RWPE2 (cell line): ENCODE results near the gene SPATA2L.
A peak's percentile ranks its signal among the peaks of the same experiment; 100 is the strongest.

Experiments
- ATAC-seq: fragments of 200-7000 bp; cut with Tn5 transposase; 3 replicates; pipeline ENCODE4 v1.9.1; 2021; ENCODE audit warnings: low read depth
- DNase-seq: peaks from one replicate; pipeline ENCODE4 v3.0.0-alpha.2; 2020; ENCODE audit warnings: low spot score
- H3K27ac ChIP-seq: fragments of 450-650 bp; 2 replicates; pipeline ENCODE4 v1.5.1; 2017; ENCODE audit warnings: mild to moderate bottlenecking; ENCODE audit not compliant: poor library complexity, severe bottlenecking
- H3K27me3 ChIP-seq: fragments of 250-450 bp; sonication (Bioruptor Pico); 2 replicates; pipeline ENCODE4 v1.5.1; 2021; ENCODE audit warnings: mild to moderate bottlenecking, moderate library complexity; ENCODE audit not compliant: insufficient read depth, poor library complexity, severe bottlenecking
- H3K36me3 ChIP-seq: fragments of 250-450 bp; sonication (Bioruptor Pico); 2 replicates; pipeline ENCODE4 v1.5.1; 2020; ENCODE audit warnings: low read depth, mild to moderate bottlenecking, moderate library complexity
- H3K4me1 ChIP-seq: fragments of 250-450 bp; sonication (Bioruptor Pico); 2 replicates; pipeline ENCODE4 v1.5.1; 2021; ENCODE audit warnings: mild to moderate bottlenecking, moderate library complexity; ENCODE audit not compliant: insufficient read depth, poor library complexity, severe bottlenecking
- H3K4me3 ChIP-seq: fragments of 250-450 bp; sonication (Bioruptor Pico); 2 replicates; pipeline ENCODE4 v1.5.1; 2021; ENCODE audit warnings: mild to moderate bottlenecking, moderate library complexity; ENCODE audit not compliant: severe bottlenecking
- H3K9me3 ChIP-seq: fragments of 250-450 bp; sonication (Bioruptor Pico); 2 replicates; pipeline ENCODE4 v1.5.1; 2021; ENCODE audit warnings: mild to moderate bottlenecking, moderate library complexity; ENCODE audit not compliant: severe bottlenecking
- CTCF ChIP-seq: fragments of 450-650 bp; IDR thresholded peaks from one replicate; pipeline ENCODE4 v1.5.1; 2017; ENCODE audit warnings: mild to moderate bottlenecking, moderate library complexity; ENCODE audit not compliant: poor library complexity, severe bottlenecking

SPATA2L gene

GRCh38 chr16:89661215-89661614 is 40.3 kb downstream of the SPATA2L start:
- peaks cover 6% of the 10 kb centered on the region for H3K4me1 ChIP-seq
- ATAC-seq (no peak), DNase-seq (no peak)
- no peak for TF ChIP-seq CTCF
- H3K27ac ChIP-seq, result no peak overlapping the region
- H3K27me3 ChIP-seq, result no peaks in the 10 kb centered on the region
- no peak overlapping the region for H3K4me3 ChIP-seq
- H3K36me3 ChIP-seq, result peaks cover 44% of the 10 kb centered on the region
- no peaks in the 10 kb centered on the region for H3K9me3 ChIP-seq

DNA sequence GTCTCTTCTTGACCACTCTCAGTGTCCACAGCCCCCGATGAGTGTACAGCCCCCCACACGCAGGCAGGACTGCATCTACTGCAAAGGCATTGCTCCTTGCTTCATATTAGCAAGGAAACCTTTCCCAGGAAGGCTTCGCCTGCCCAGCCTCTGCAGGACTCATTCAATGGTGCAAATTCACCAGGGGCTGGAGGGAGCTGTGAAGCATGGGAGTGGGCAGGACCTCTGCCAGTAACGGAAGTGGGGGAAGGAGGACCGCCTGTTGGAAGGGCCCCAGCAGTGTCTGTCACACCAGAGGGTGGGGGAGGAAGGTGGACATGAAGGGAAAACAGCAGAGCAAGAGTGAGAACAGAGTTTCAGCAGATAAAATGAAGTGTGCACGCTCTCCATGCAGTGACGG is 41.4 kb downstream of the SPATA2L start:
- no peak overlapping the region for H3K4me3 ChIP-seq
- no peak for TF ChIP-seq CTCF
- H3K4me1 ChIP-seq, result peaks cover 6% of the 10 kb centered on the region
- no peak for ATAC-seq
- H3K36me3 ChIP-seq, result peaks cover 45% of the 10 kb centered on the region
- no peak for DNase-seq
- H3K27me3 ChIP-seq, result no peaks in the 10 kb centered on the region
- no peak overlapping the region for H3K27ac ChIP-seq
- no peaks in the 10 kb centered on the region for H3K9me3 ChIP-seq

GRCh38 chr16:89658221-89658879 is 43.2 kb downstream of the SPATA2L start:
- peaks cover 6% of the 10 kb centered on the region for H3K4me1 ChIP-seq
- H3K36me3 ChIP-seq, result peaks cover 50% of the 10 kb centered on the region
- no peak for TF ChIP-seq CTCF
- peak overlapping the region; percentile 57 for H3K27ac ChIP-seq
- H3K4me3 ChIP-seq, result peak overlapping the region; percentile 89
- no peaks in the 10 kb centered on the region for H3K27me3 ChIP-seq
- DNase-seq (no peak), ATAC-seq (peak; percentile 47)
- H3K9me3 ChIP-seq, result no peaks in the 10 kb centered on the region

- no peak for DNase-seq
- peak within 1 kb of the TSS; percentile 57 for H3K27ac ChIP-seq
- peaks cover 46% of the 10 kb centered on the region for H3K36me3 ChIP-seq
- peak within 1 kb of the TSS; percentile 89 for H3K4me3 ChIP-seq
- TF ChIP-seq CTCF, result no peak
- H3K27me3 ChIP-seq, result no peaks in the 10 kb centered on the region
- ATAC-seq, result peak; percentile 89
- H3K9me3 ChIP-seq, result no peaks in the 10 kb centered on the region
- H3K4me1 ChIP-seq, result peaks cover 6% of the 10 kb centered on the region
These were observed 43.9 kb downstream of the SPATA2L start, which contains the start of the genes CHMP1A and SPATA33 for GRCh38 chr16:89657442-89658220. TSS of gene CHMP1A (minus strand) at chr16:89657708. CDS start at chr16:89657588, 120 bp downstream. TSS of gene SPATA33 (plus strand) at chr16:89657836. CDS start at chr16:89657912, 76 bp downstream.
